CD1c-positive myeloid dendritic cell (primary cell): Measurements from ENCODE around the gene GUCY2D.

Source experiments
- DNase-seq: peaks from one replicate; pipeline ENCODE4 v3.0.0-alpha.2; 2016; ENCODE audit errors: extremely low spot score

Gene GUCY2D

DNA sequence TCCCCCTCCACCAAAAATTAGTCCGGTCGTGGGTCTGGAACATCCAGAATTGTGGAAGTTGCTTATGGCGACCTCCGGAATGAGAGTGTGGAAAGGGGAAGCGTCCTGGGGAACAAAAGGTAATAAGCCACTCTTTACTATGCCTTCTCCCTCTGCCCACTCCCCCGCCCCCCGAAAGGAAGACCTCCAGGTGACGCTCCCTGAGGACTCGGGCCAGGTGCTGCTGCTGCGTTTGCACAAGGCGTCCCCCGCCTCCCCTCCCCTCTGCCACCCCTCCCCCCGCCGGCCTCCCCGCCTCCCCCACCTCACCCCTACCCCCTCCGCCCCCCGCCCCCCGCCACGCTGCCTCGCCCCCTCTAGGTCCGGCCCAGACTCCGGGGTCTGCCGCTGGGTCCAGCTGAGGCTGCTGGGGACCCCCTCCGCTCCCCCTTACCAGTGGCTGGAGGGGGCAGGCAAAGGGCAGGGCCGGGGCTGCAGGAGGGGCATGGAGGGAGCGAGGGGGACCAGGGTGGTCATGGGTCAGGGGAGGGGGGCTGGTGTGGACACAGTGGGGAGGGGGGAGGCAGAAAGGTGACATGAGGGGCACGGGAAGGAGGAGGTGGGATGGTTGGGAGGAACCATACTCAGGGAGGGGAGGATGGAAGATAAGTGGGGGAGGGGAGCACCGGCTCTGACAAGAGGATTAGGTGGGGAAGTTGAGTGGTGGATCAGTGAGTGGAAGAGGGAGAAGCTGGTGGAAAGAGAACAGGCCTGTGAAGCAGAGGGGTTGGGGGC is 61.5 kb downstream of the GUCY2D start:
- DNase-seq = peak; percentile 29

DNA sequence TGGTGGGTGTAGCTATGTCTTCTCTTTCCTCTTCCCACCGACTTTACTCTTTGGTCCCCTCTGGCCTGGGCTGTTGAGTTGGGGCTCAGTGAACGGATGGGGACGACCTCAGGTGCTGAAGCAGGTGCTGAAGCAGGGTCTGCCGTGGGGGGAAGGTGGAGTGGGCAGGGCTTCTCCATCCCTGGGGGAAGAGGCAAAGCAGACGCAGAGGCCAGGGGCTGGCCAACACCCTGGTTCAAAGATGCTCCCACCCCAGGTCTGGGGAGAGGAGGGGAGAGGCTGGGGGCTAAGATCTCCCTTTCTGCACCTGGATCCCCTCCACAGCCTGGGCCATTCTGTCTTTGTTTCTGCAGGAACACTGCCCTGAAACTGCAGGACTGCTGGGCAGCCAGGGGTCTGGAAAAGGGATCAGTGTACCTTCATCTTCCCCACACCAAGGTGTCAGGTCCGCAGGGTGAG is 62.2 kb downstream of the GUCY2D start:
- DNase-seq = no peak

DNA sequence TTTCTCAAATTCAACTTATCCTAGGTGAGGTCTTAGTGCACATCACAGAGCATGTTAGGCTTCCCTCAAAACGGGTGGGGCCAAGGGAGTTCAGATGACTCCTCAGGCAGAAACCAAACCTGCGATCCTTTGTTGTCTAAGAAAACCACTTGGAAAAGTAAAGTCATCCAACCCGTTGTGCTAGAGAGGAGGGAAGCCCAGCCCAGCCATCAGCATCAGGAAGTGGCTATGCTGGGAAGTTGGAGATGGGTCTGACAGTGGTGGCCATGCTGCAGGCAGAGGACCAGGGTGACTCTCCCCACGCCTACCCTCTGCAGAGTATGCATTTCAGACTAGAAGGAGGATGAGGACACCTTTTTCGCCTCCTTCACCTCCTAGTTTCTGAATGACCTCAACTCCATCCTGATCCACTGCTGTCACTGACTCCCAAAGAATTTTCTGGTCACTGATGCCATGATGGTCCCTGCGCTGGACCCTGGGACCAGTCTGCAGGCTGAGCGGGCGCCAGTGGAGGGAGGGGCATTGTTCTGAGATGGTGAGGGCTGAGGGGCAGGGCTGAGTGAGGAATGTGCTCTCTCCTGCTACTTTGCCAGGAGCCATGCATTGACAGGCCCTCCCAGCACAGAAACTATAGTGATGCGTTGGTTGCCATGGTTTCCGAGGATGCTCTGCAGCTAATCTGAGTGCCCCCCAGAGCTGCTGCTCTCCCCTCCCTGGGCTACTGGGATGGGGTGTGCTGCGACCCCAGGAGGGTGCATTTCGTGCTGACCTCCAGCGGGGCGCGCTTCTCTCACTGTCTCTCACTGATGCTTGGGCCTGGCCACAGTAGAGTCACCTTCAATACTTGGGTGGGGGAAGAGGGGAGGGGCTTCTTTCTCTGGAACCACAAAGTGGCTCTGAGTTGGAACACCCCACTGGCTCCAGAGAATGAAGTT is 64.7 kb downstream of the GUCY2D start:
- no peak for DNase-seq

DNA sequence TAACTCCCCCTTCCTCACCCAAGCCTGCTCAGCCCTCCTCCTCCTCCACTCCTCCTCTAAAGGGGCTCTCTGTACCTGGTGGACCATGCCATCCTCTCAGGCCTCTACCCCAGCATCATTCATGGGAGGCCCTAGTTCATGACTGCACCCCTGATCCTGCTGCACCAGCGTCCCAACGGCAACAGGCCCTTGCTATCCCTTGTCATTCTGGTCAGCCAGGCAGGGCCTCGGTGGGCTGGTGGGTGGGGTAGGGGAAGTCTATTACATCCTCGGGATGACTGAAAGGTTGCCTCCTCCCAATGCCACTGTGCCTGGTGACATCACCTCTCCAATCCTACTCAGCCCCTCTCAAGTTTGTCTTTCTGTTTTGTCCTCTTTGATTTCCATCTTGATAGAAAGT is 65.4 kb downstream of the GUCY2D start:
- no peak for DNase-seq

DNA sequence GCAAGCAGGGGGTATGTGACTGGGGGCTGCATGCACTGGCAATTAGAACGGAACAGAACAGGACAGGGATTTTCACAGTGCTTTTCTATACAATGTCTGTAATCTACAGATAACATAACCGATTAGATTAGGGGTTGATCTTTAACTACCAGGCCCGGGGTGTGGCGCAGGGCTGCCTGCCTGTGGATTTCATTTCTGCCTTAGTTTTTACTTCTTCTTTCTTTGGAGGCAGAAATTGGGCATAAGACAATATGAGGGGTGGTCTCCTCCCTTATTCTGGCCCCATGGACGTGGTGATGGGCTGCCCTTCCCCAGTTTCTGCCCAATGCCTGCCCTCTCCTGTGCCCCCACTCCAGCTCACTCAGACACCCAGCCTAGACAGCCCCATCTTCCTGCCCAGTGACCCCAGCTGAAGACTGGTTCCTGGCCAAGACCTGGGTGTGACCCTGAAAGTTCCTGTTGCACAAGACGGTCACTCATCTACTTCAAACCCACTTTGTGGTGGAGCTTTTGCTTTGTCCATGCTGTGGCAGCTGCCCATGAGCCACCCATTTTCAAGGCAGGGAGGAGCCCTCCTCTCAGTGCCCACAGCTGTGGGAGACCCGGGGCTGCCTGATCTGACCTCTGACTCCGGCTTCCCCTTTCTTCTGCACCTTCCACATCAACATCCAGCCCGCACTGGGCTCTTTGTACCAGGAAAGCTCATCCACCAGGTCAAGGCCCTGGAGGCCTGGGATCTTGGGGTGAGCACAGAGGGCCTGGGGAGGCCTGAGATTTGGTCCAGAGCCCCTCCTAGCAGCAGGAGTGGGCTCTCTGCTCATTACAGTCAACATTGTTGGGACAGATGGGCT is 66.5 kb downstream of the GUCY2D start:
- peak; percentile 80 for DNase-seq

DNA sequence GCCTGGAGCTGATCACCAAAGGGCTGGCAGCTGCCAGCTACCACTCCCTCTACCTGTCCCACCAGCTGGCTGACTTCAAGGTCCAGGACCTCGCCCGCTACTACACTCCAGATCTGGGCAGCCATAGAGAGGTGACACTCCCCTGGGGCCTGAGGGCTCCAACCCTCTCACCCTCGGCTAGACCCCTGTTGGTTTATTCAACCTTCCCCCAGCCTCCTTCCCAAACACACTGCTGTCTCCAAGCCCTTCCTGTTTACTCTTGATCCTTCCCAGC is 67.1 kb downstream of the GUCY2D start:
- no peak for DNase-seq
